GM12891 (cell line): Measurements from ENCODE around the gene MBOAT2.

Source experiments
- POLR2A ChIP-seq: IDR thresholded peaks from 2 replicates; pipeline ENCODE4 v1.6.1; 2011; ENCODE audit warnings: low read depth, low read length, control low read depth
- POLR2AphosphoS5 ChIP-seq: IDR thresholded peaks from 2 replicates; pipeline ENCODE4 v1.6.1; 2011; ENCODE audit warnings: low read depth, low read length, control low read depth
- POU2F2 ChIP-seq: IDR thresholded peaks from 2 replicates; pipeline ENCODE4 v1.6.1; 2011; ENCODE audit warnings: low read depth, mild to moderate bottlenecking, control low read depth, low read length, moderate library complexity
- SPI1 ChIP-seq: IDR thresholded peaks from 2 replicates; pipeline ENCODE4 v1.6.1; 2011; ENCODE audit warnings: low read depth, low read length, control low read depth
- TAF1 ChIP-seq: IDR thresholded peaks from 2 replicates; pipeline ENCODE4 v1.6.1; 2011; ENCODE audit warnings: low read depth, low read length, control low read depth

DNA sequence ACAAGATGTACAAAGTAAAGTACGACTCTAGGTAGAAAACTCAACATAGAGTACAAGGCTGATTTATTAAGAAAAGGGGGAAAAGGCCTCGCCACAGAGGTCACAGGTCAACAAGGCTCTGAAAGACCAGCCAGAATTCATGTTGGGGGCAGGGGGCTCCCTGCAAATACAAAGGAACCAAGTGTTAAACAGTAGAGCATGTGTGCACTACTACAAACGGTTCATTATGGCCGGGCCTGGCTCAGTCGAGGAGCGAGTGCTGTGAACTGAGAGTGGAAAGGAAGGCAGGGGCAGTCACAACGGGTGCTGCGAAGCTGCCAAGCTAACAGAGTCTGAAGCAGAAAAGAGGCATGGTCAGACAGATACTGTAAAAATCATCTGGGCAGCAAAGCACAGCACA is 77.1 kb downstream of the MBOAT2 start:
- TF ChIP-seq SPI1 (no peak), TAF1 (no peak), POLR2A (no peak), POLR2AphosphoS5 (no peak), POU2F2 (no peak)
